AG04450 (cell line): ENCODE results near the gene MROH2B. TPM values are rescaled to one million over a fixed set of nuclear protein-coding genes. Genes with fewer than 3 reads are reported as not detected.

Experiments
- CTCF ChIA-PET: fragments of 300-600, 350-600 bp; formaldehyde crosslinking; extraction: SDS; loops from one replicate; lab custom pipeline; 2022; ENCODE audit warnings: antibody characterized with exemption, inconsistent platforms; lab: Charles Lee
- POLR2A ChIA-PET: fragments of 350-600 bp; formaldehyde crosslinking; extraction: SDS; loops from one replicate; lab custom pipeline; 2021; ENCODE audit warnings: antibody characterized with exemption, inconsistent platforms; lab: Yijun Ruan, JAX
- DNase-seq: peaks from one replicate; pipeline ENCODE4 v3.0.0-alpha.2; 2011; ENCODE audit warnings: low read depth, low spot score
- H3K27ac ChIP-seq: one replicate; pipeline ENCODE4 v1.5.1; 2012; ENCODE audit warnings: low read depth, low read length, control low read depth
- H3K27me3 ChIP-seq: one replicate; pipeline ENCODE4 v1.6.0; 2012; ENCODE audit warnings: low read length; ENCODE audit not compliant: control insufficient read depth, insufficient read depth
- H3K4me3 ChIP-seq: 2 replicates; pipeline ENCODE4 v1.5.1; 2011; ENCODE audit warnings: mild to moderate bottlenecking, low read depth, low read length, control low read depth
- H3K9me3 ChIP-seq: 2 replicates; pipeline ENCODE4 v1.5.1; 2012; ENCODE audit warnings: low read length; ENCODE audit not compliant: control insufficient read depth, insufficient read depth
- CTCF ChIP-seq: IDR thresholded peaks from 2 replicates; pipeline ENCODE4 v1.5.1; 2011; ENCODE audit warnings: low read depth, low read length, control low read depth, inconsistent platforms
- polyA plus RNA-seq: library from polyadenylated mRNA; depleted of rRNA; stranded (reverse); fragments of >200 nt; gene quantifications from 2 replicates; pipeline ENCODE4 v1.2.3, GENCODE V29; 2011

MROH2B gene
- polyA plus RNA-seq, 1 experiment, result not detected

GRCh38 chr5:41071975-41072374 is 833 bp upstream of the MROH2B start:
- no peaks in the 10 kb centered on the region for H3K27me3 ChIP-seq
- TF ChIP-seq CTCF, result no peak
- no peak overlapping the region for H3K27ac ChIP-seq
- no peak overlapping the region for H3K4me3 ChIP-seq
- ChIA-PET POLR2A (no interaction called here), CTCF (interaction anchor here (1.0 kb wide), 1 partner anchor 12 kb away, joined by 3 read pairs; no protein-coding TSS in a partner anchor)
- H3K9me3 ChIP-seq, result no peaks in the 10 kb centered on the region
- peak; percentile 43 for DNase-seq

GRCh38 chr5:41067714-41068568 is 3.2 kb downstream of the MROH2B start:
- H3K9me3 ChIP-seq, result no peaks in the 10 kb centered on the region
- H3K4me3 ChIP-seq, result no peak overlapping the region
- POLR2A ChIA-PET, result no interaction called here
- H3K27ac ChIP-seq, result no peak overlapping the region
- H3K27me3 ChIP-seq, result no peaks in the 10 kb centered on the region
- no peak for DNase-seq
- CTCF ChIA-PET, result no interaction called here
- no peak for TF ChIP-seq CTCF

GRCh38 chr5:41065691-41066335 is 5.3 kb downstream of the MROH2B start:
- DNase-seq, result no peak
- no peaks in the 10 kb centered on the region for H3K9me3 ChIP-seq
- POLR2A ChIA-PET, result no interaction called here
- no peaks in the 10 kb centered on the region for H3K27me3 ChIP-seq
- no peak overlapping the region for H3K27ac ChIP-seq
- TF ChIP-seq CTCF, result no peak
- no peak overlapping the region for H3K4me3 ChIP-seq
- CTCF ChIA-PET, result interaction anchor here (1.1 kb wide), 1 partner anchor 161 kb away, joined by 3 read pairs; no protein-coding TSS in a partner anchor

GRCh38 chr5:41057940-41058339 is 13.2 kb downstream of the MROH2B start:
- no peak overlapping the region for H3K27ac ChIP-seq
- no peaks in the 10 kb centered on the region for H3K27me3 ChIP-seq
- CTCF ChIA-PET, result interaction anchor here (1.0 kb wide), 1 partner anchor 212 kb away, joined by 6 read pairs; no protein-coding TSS in a partner anchor
- POLR2A ChIA-PET, result no interaction called here
- TF ChIP-seq CTCF, result no peak
- H3K9me3 ChIP-seq, result peaks cover 2% of the 10 kb centered on the region; the same call in 1 of the 2 replicates
- no peak overlapping the region for H3K4me3 ChIP-seq
- no peak for DNase-seq

- Histone ChIP-seq H3K27ac (no peak overlapping the region), H3K27me3 (no peaks in the 10 kb centered on the region), H3K4me3 (no peak overlapping the region), H3K9me3 (peaks cover 2% of the 10 kb centered on the region; the same call in 1 of the 2 replicates)
- no peak for DNase-seq
- TF ChIP-seq CTCF, result no peak
- ChIA-PET POLR2A (no interaction called here), CTCF (interaction anchor here (0.7 to 1.0 kb wide), 2 partner anchors 153 to 191 kb away, joined by 4 to 5 read pairs; no protein-coding TSS in a partner anchor)
Observed at GRCh38 chr5:41057231-41057630, 13.9 kb downstream of the MROH2B start.
